Central memory CD4-positive, alpha-beta T cell (primary cell): ENCODE results near the gene NOP53.
"Not testable (repeated sequence)": the region's sequence is repeated elsewhere in the genome, so short reads cannot be mapped to it uniquely, and the experiment has no call there.

ENCODE experiments used
- DNase-seq: peaks from one replicate; pipeline ENCODE4 v3.0.0; 2022

The NOP53 gene

GRCh38 chr19:47778049-47778953 lies 33.0 kb downstream of the NOP53 start, which contains the start of gene SELENOW:
SELENOW (plus strand) TSS chr19:47778703; CDS start chr19:47778786, 83 bp downstream.
- DNase-seq, result peak; percentile 74

- DNase-seq, result no peak
Measured at GRCh38 chr19:47778954-47779351, 33.6 kb downstream of the NOP53 start.

- DNase-seq, result no peak
Measured at GRCh38 chr19:47779524-47780214, 34.3 kb downstream of the NOP53 start.

- DNase-seq, result no peak
Measured at GRCh38 chr19:47780215-47780551, 34.8 kb downstream of the NOP53 start.

GRCh38 chr19:47781590-47782262 lies 36.4 kb downstream of the NOP53 start:
- DNase-seq, result no peak

- no peak for DNase-seq
Measured at GRCh38 chr19:47786566-47786965, 41.2 kb downstream of the NOP53 start.

- not testable (repeated sequence) for DNase-seq
Measured at GRCh38 chr19:47787307-47787706, 42.0 kb downstream of the NOP53 start.

- DNase-seq, result not testable (repeated sequence)
Measured at GRCh38 chr19:47789811-47790210, 44.5 kb downstream of the NOP53 start.

- DNase-seq, result peak; percentile 63
Measured at GRCh38 chr19:47790398-47790814, 45.1 kb downstream of the NOP53 start.

- DNase-seq, result no peak
Measured at GRCh38 chr19:47792616-47793015, 47.3 kb downstream of the NOP53 start.

- no peak for DNase-seq
Measured at GRCh38 chr19:47794526-47794925, 49.2 kb downstream of the NOP53 start.

GRCh38 chr19:47796785-47797184 lies 51.4 kb downstream of the NOP53 start:
- DNase-seq, result no peak

GRCh38 chr19:47797996-47798903 lies 52.9 kb downstream of the NOP53 start:
- no peak for DNase-seq

GRCh38 chr19:47798904-47799266 lies 53.5 kb downstream of the NOP53 start:
- no peak for DNase-seq

- DNase-seq, result no peak
Measured at GRCh38 chr19:47801270-47801669, 55.9 kb downstream of the NOP53 start.

GRCh38 chr19:47802521-47803043 lies 57.2 kb downstream of the NOP53 start:
- no peak for DNase-seq

- DNase-seq, result not testable (repeated sequence)
Measured at GRCh38 chr19:47803148-47803547, 57.8 kb downstream of the NOP53 start.

GRCh38 chr19:47803671-47804070 lies 58.3 kb downstream of the NOP53 start:
- DNase-seq, result not testable (repeated sequence)

- DNase-seq, result not testable (repeated sequence)
Measured at GRCh38 chr19:47804451-47804850, 59.1 kb downstream of the NOP53 start, which contains the start of gene TPRX1. TPRX1 (minus strand) TSS chr19:47804551; CDS start chr19:47804539, 12 bp downstream.

- DNase-seq, result no peak
Measured at GRCh38 chr19:47805313-47805712, 60.0 kb downstream of the NOP53 start.

GRCh38 chr19:47806435-47806834 lies 61.1 kb downstream of the NOP53 start:
- DNase-seq, result no peak
